Activated CD4-positive, CD25-positive, alpha-beta regulatory T cell treated with anti-CD3 and anti-CD28 coated beads, Interleukin-2, amount 50 U/mL, for 72 hours (primary cell): ENCODE data around the gene PCDHA5.
"Not testable (repeated sequence)": the region's sequence is repeated elsewhere in the genome, so short reads cannot be mapped to it uniquely, and the experiment has no call there.

Experiments
- DNase-seq: peaks from one replicate; pipeline ENCODE4 v3.0.0; 2021

The PCDHA5 gene

GRCh38 chr5:140827704-140828361, 6.4 kb downstream of the PCDHA5 start, which contains the start of gene PCDHA6:
Gene PCDHA6, plus strand, starts transcription at chr5:140827960. Its CDS starts 132 bp downstream, at chr5:140828092.
- no peak for DNase-seq

DNA sequence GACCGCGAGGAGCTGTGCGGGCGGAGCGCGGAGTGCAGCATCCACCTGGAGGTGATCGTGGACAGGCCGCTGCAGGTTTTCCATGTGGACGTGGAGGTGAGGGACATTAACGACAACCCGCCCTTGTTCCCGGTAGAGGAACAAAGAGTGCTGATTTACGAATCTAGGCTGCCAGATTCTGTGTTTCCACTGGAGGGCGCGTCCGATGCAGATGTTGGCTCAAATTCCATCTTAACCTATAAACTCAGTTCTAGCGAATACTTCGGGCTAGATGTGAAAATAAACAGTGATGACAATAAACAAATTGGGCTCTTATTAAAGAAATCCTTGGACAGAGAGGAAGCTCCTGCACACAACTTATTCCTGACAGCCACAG, 6.9 kb downstream of the PCDHA5 start:
- no peak for DNase-seq

DNA sequence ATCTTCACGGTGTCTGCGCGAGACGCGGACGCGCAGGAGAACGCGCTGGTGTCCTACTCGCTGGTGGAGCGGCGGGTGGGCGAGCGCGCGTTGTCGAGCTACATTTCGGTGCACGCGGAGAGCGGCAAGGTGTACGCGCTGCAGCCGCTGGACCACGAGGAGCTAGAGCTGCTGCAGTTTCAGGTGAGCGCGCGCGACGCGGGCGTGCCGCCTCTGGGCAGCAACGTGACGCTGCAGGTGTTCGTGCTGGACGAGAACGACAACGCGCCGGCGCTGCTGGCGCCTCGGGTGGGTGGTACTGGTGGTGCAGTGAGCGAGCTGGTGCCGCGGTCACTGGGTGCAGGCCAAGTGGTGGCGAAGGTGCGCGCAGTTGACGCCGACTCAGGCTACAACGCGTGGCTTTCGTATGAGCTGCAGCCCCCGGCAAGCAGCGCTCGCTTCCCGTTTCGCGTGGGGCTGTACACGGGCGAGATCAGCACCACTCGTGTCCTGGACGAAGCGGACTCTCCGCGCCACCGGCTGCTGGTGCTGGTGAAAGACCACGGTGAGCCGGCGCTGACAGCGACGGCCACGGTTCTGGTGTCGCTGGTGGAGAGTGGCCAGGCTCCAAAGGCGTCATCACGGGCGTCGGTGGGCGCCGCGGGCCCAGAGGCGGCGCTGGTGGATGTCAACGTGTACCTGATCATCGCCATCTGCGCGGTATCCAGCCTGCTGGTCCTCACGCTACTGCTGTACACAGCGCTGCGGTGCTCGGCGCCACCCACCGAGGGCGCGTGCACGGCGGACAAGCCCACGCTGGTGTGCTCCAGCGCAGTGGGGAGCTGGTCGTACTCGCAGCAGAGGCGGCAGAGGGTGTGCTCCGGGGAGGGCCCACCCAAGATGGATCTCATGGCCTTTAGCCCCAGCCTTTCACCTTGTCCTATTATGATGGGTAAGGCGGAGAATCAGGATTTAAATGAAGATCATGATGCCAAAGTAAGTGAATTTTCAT, 8.4 kb downstream of the PCDHA5 start:
- not testable (repeated sequence) for DNase-seq

DNA sequence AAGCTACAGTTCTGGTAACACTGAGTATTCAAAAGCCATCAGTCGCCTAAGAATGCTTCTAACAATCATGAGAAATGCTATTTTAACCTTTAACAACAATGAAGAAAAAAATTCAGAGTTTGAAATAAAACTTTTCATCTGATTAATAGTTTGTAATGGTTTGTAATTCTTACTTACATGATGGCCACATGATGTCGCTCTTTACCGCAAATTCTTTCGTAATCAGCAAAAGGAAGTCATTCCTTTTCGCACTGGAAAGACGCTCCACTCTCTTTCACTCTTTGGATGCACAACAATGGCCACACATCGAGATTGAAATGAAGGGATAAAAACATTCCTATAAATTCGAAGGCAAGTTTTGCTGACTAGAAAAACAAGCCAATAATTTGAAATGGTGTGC, 12.6 kb downstream of the PCDHA5 start, which contains the start of gene PCDHA7:
TSS of gene PCDHA7 (plus strand) at position 277 of the 400 bp plus-strand sequence. CDS start at position 392, 115 bp downstream.
- no peak for DNase-seq

DNA sequence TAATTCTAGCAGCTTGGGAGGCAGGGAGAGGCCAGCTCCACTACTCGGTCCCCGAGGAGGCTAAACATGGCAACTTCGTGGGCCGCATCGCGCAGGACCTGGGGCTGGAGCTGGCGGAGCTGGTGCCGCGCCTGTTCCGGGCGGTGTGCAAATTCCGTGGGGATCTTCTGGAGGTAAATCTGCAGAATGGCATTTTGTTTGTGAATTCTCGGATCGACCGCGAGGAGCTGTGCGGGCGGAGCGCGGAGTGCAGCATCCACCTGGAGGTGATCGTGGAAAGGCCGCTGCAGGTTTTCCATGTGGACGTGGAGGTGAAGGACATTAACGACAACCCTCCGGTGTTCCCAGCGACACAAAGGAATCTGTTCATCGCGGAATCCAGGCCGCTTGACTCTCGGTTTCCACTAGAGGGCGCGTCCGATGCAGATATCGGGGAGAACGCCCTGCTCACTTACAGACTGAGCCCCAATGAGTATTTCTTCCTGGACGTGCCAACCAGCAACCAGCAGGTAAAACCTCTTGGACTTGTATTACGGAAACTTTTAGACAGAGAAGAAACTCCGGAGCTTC, 13.1 kb downstream of the PCDHA5 start:
- not testable (repeated sequence) for DNase-seq

DNA sequence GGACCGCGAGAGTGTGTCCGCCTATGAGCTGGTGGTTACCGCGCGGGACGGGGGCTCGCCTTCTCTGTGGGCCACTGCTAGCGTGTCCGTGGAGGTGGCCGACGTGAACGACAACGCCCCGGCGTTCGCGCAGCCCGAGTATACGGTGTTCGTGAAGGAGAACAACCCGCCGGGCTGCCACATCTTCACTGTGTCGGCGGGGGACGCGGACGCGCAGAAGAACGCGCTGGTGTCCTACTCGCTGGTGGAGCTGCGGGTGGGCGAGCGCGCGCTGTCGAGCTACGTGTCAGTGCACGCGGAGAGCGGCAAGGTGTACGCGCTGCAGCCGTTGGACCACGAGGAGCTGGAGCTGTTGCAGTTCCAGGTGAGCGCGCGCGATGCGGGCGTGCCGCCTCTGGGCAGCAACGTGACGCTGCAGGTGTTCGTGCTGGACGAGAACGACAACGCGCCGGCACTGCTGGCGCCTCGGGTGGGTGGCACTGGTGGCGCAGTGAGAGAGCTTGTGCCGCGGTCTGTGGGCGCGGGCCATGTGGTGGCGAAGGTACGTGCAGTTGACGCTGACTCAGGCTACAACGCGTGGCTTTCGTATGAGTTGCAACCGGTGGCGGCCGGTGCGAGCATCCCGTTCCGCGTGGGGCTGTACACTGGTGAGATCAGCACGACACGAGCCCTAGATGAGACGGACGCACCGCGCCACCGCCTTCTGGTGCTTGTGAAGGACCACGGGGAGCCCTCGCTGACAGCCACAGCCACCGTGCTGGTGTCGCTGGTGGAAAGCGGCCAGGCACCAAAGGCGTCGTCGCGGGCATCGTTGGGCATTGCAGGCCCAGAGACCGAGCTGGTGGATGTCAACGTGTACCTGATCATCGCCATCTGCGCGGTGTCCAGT, 14.5 kb downstream of the PCDHA5 start:
- DNase-seq = no peak

DNA sequence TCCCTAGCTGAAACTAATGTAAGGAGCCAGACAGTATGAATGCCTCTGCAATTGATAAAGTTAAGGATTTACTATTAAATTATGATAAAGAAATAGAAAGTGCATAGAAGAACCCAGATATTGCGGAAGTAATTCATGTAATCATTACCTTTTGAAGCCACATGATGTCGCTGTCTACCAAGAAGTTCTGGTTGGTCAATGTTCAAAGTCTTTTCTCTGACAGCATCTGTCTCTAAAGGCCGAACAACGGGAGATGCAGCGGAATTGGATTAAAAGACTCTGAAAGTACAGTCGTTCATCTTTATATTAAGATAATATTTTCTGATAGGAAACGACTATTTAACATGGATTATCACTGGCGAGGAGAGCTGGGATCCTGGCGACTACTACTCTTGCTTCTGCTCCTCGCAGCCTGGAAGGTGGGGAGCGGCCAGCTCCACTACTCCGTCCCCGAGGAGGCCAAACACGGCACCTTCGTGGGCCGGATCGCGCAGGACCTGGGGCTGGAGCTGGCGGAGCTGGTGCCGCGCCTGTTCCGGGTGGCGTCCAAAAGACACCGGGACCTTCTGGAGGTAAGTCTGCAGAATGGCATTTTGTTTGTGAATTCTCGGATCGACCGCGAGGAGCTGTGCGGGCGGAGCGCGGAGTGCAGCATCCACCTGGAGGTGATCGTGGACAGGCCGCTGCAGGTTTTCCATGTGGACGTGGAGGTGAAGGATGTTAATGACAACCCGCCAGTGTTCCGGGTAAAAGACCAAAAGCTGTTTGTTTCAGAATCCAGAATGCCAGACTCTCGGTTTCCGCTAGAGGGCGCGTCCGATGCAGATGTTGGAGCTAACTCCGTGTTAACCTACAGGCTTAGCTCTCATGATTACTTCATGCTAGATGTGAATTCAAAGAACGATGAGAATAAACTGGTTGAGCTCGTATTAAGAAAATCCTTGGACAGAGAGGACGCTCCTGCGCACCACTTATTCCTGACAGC, 19.9 kb downstream of the PCDHA5 start, which contains the start of gene PCDHA8:
TSS of gene PCDHA8 (plus strand) at position 210 of the 985 bp plus-strand sequence. CDS start at position 345, 135 bp downstream.
- no peak for DNase-seq

GRCh38 chr5:140842798-140843733, 21.7 kb downstream of the PCDHA5 start:
- DNase-seq = no peak

- DNase-seq = not testable (repeated sequence)
Observed at GRCh38 chr5:140848139-140849102, 27.0 kb downstream of the PCDHA5 start, which contains the start of gene PCDHA9. Gene PCDHA9, plus strand, starts transcription at chr5:140848382. Its CDS starts 114 bp downstream, at chr5:140848496.

- DNase-seq = not testable (repeated sequence)
Observed at GRCh38 chr5:140849831-140850634, 28.6 kb downstream of the PCDHA5 start.

- no peak for DNase-seq
Observed at GRCh38 chr5:140855772-140856674, 34.6 kb downstream of the PCDHA5 start, which contains the start of gene PCDHA10. Gene PCDHA10, plus strand, starts transcription at chr5:140855897. Its CDS starts 152 bp downstream, at chr5:140856049.

DNA sequence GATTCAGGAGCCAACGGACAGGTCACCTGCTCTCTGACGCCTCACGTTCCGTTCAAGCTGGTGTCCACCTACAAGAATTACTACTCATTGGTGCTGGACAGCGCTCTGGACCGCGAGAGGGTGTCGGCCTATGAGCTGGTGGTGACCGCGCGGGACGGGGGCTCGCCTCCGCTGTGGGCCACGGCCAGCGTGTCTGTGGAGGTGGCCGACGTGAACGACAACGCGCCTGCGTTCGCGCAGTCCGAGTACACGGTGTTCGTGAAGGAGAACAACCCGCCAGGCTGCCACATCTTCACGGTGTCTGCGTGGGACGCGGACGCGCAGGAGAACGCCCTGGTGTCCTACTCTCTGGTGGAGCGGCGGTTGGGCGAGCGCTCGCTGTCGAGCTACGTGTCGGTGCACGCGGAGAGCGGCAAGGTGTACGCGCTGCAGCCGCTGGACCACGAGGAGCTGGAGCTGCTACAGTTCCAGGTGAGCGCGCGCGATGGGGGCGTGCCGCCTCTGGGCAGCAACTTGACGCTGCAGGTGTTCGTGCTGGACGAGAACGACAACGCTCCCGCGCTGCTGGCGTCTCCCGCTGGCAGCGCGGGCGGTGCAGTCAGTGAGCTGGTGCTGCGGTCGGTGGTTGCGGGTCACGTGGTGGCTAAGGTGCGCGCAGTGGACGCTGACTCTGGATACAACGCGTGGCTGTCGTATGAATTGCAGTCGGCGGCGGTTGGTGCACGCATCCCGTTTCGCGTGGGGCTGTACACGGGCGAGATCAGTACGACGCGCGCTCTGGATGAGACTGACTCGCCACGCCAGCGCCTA, 36.0 kb downstream of the PCDHA5 start:
- DNase-seq = no peak

GRCh38 chr5:140857987-140858240, 36.5 kb downstream of the PCDHA5 start:
- DNase-seq = no peak

GRCh38 chr5:140862441-140863295, 41.3 kb downstream of the PCDHA5 start:
- no peak for DNase-seq
